Stimulated activated CD8-positive, alpha-beta memory T cell treated with anti-CD3 and anti-CD28 coated beads, Interleukin-2, amount 100 ng/mL, for 1 hour (primary cell): ENCODE results near the gene KLHL25.

Experiments
- DNase-seq, 2 donors: peaks; one replicate each; pipeline ENCODE4 v3.0.0-alpha.2; 2020; ENCODE audit warnings: low read depth in 2 of 2

Gene KLHL25

DNA sequence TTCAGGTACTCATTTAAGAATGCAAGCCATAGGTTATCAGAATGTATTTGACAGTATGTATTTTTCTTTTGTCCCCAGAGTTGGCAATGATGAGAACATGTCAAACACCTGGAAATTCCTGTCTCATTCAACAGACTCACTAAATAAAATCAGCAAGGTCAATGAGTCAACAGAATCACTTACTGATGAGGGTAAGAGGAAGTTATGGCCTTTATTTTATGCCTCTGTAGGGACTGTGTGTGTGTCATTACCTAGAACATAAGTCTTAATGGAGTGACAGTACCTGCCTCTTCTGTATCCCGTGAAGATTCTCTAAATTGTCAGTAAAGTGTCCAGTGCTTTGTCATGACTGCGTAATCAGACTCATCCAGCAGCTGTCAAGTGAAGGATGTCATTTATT is 77.5 kb downstream of the KLHL25 start:
- DNase-seq = no peak

DNA sequence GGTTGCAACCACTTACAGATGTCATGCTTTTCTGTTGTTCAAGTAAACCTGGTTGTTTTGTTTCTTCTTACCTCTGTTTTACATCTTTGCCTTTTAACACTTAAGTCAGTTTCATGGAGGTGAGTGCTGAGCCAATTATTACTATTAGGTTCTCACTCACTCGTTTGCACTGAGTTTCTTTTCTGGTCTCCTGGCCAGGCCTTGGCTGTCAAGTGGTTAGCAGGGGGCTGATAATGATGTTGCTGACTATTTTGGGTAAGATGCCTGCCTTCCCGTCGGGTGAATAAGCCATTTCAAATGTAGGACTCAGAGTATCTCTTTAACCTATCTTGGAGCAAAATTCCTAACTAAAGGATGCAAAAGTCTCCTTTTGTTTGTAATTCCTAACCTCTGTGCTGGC is 78.5 kb downstream of the KLHL25 start:
- DNase-seq = no peak

DNA sequence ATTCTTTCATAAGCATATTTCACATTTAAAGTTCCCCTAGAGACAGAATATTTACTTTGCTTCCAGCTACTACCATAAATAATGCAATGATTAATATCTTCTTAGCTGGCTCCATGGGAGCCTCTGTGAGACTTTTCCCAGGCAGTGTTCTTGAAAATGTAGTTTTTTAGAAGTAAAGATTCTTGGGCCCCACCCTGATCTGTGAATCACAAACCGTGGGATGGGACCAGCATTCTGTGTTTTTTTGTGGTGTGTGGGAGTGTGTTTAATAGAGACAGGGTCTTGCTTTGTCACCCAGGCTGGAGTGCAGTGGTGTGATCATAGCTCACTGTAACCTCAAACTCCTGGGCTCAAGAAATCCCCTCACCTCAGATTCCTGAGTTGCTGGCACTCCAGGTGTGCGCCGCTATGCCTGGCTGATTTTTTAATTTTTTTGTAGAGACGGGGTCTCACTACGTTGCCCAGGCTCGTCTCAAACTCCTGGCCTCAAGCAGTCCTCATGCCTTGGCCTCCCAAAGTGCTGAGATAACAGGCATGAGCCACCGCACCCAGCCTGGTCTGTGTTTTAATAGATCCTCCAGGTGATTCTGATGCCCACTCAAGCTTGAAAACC is 83.0 kb downstream of the KLHL25 start:
- DNase-seq = no peak

DNA sequence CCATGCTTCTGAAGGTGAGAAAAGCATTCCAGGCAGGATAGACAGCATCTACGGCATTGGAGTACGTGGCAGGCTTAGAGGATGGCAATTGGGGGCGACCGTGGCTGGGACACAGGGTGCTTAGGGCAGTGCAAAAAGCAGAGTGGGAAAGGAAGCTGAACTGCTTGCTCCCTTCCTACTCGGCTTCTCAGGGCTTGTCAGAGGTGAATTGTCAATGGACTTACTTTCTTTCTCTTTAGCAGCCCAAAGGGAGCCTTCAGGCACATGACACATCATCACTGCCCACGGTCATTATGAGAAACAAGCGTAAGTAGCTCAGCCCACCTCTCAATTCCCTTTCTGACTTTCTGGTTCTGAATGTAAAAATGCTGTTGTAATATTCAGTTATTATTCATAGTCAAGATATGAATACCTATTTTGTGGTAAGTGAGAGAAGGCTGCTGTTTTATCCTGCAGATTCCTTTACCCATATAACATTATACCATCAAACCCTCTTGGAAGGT is 84.3 kb downstream of the KLHL25 start:
- no peak for DNase-seq
